ENCODE measurements around the gene ARSI.

GRCh38 chr5:150307617-150308426 lies 5.1 kb upstream of the ARSI start:
- TF ChIP-seq CTCF (IDR thresholded peaks at IDR 0.05), result no peak
- TF ChIP-seq ZFX (IDR thresholded peaks at IDR 0.05; ENCODE audit: borderline replicate concordance), result no peak
